GM19035 (cell line): ENCODE data around the gene PRRT1.

ENCODE experiments used
- ATAC-seq: cut with Tn5 transposase; IDR thresholded peaks from one replicate; pipeline ENCODE4 v1.9.1; 2021; ENCODE audit not compliant: unreplicated experiment

The PRRT1 gene

GRCh38 chr6:32127717-32128592 is 23.8 kb downstream of the PRRT1 start, which contains the start of gene ATF6B:
Gene ATF6B (minus strand): TSS chr6:32128246. CDS start chr6:32128207, 39 bp downstream.
- peak; percentile 80 for ATAC-seq

DNA sequence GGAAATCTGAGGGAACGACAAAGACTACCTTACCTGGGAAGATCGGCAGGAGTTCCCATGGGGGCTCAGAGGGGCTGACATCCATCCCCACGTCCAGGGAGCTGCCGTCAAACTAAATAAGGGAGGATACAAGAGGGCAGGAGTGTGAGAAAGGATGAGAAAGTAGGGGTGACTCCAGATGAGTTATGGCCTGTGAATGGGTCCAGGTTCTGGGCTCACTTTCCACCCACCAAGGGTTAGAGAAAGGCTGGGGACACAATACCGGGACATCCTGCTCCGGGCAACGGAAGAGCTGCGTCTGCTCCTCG is 24.4 kb downstream of the PRRT1 start:
- ATAC-seq: no peak

GRCh38 chr6:32126880-32127279 is 24.9 kb downstream of the PRRT1 start:
- ATAC-seq: no peak

DNA sequence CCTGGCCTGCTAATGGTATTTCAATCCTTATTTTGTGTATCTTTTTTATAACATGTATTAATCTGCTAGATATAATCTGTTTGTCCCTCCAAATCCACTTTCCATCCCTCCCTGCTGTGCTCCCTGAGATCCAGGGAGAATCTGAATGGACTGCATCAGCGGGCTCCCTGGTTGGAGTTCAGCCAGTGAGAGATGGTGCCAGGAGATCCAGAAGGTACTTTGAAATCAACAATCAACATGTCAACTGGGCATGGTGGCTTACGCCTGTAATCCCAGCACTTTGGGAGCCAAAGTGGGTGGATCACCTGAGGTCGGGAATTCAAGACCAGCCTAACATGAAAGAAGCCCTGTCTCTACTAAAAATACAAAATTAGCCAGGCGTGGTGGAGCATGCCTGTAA is 28.1 kb downstream of the PRRT1 start:
- ATAC-seq: no peak

DNA sequence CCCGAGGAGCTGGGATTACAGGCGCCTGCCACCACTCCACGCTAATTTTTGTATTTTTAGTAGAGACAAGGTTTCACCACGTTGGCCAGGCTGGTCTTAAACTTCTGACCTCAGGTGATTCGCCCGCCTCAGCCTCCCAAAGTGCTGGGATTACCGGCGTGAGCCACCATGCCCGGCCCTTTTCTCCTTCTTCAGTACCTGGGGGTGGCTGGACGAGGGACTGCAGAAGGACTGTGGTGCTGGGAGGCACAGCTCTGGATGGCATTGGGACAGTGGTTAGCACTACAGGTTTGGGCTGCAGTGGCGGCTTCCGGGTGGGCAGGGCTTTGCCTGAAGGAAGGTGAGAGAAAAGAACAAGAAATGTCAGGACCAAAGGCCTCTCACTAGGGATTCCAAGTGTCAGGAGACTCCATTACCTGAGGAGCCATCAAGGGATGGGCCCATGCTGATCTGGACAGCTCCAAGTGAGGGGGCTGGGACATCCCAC is 31.1 kb downstream of the PRRT1 start:
- no peak for ATAC-seq

- ATAC-seq: no peak
These were observed 32.7 kb downstream of the PRRT1 start for GRCh38 chr6:32118782-32119628.

DNA sequence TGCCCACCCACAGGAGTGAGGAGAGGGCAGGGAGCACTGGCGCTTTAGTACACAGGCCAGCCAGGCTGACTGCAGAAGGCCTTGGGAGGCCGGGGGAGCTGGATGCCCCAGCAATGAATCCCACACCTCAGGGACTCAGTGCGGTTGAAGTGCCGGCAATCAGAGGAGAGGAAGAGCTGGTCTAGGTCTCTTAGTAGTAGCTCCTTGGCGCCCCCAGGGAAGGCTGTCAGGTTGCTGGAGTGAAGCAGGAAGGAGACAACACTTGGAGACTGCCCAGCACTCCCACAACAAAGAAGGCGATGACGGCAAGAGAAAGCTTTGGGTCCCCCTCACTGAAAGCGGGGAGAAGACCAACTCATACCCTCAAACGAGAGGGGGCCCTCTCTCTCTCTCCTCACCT is 34.3 kb downstream of the PRRT1 start:
- ATAC-seq: no peak

DNA sequence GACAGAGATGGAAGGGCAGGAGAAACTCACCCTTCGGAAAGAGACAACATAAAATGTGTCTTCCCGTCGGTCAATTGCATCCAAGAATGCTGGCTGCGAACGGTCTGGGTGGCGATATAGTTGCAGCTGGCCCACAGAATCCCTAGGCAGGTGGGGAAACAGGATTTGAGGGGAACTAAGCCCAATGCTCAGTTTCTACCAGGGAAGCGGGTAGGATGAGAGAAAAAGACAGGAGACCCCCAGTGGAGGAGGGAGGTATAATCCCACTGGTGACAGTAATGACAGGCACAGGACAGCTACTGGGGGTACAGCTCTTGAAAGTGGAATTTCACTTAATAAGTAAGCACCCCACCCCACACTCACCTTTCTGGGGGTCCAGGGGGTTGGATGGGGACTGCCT is 35.1 kb downstream of the PRRT1 start:
- no peak for ATAC-seq

DNA sequence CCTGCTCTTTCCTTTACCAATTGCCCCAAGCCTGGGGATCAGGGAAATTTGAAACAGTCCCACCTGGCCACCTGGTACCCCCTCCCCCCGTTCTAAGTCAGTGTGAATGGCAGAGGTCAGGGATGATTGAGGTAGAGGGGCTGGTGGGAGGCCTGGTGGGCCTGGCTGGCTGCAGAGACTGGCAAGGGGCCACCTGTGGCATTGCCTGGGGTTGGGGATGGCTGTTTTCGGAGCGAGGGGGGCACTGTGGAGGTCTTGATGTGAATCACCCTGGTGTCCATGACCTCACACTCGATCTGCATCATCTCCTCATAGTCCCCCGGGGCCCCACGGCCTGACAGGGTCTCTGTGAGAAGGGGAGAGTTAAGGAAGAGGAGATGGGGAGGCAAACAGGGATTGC is 36.1 kb downstream of the PRRT1 start:
- no peak for ATAC-seq

DNA sequence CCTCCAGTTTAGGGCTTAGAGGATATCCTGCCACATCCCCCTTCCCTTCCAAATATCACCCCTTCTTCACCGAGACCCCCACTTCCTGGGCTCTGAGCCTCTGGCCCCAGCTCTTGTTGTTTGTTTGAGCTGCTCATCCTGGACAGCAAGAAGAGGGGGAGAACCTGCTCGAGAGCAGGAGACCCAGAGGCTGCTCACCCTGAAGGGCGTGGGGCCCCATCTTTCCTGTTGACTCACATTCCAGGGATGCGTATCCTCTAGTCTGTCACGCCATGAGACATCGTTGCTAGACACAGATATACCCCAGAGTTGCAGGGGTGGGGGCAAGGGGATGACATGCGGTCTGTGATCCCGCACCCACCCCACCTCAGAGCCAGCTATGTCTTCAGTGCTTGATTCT is 36.9 kb downstream of the PRRT1 start:
- no peak for ATAC-seq

DNA sequence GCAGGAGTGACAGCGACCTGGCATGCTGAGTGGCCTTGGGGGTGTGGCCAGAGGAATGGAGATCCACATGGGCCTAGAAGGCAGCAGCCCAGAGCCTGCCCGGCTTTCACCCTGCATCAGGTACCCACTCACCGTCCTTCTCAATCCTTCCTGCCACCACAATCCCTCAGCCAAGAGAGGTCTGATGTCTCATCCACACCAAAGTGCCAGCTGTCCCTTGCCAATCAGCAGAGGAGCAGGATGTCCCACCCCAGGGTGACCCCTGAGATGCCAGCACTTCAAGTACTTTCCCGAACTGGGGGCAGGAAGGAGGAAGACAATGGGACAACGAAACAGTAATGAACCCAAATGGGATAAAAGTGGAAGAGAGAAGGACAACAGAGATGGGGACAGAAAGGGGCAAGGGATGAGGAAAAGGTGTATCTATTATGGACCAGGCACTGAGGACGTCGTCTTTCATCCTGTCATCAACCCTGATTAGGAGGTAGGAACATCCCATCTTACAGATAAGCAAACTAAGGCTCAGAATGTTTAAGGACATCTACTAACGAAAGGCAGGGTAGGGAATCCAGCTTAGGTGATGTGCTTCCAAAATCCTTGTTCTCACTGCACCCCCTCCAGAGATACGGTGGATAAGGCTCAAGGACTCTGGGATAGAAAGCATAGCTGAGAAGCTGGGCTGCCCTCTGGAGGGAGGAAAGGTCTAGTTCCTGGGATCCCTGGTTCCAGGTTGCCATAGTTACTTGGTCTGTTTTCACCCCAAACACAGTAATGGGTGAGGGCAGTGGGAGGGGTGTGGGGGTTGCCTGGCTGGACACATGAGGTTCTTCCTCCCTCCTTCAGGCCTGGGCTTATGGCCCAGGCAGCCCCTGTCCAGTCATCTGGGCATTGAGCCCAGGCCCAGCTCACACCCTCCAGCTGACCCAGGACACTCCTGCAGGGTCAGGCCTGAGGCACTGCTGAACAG is 38.1 kb downstream of the PRRT1 start:
- no peak for ATAC-seq

- no peak for ATAC-seq
These were observed 39.2 kb downstream of the PRRT1 start for GRCh38 chr6:32112431-32112980.

GRCh38 chr6:32111424-32112066 is 40.2 kb downstream of the PRRT1 start:
- no peak for ATAC-seq

- ATAC-seq: no peak
These were observed 41.1 kb downstream of the PRRT1 start for GRCh38 chr6:32110632-32111031.

GRCh38 chr6:32109765-32110160 is 42.0 kb downstream of the PRRT1 start:
- no peak for ATAC-seq

GRCh38 chr6:32109114-32109764 is 42.5 kb downstream of the PRRT1 start, which contains the start of gene TNXB:
Gene TNXB (minus strand): TSS chr6:32109338. CDS start chr6:32098198, 11,140 bp downstream.
- ATAC-seq: no peak

GRCh38 chr6:32108727-32109113 is 43.0 kb downstream of the PRRT1 start:
- ATAC-seq: no peak

DNA sequence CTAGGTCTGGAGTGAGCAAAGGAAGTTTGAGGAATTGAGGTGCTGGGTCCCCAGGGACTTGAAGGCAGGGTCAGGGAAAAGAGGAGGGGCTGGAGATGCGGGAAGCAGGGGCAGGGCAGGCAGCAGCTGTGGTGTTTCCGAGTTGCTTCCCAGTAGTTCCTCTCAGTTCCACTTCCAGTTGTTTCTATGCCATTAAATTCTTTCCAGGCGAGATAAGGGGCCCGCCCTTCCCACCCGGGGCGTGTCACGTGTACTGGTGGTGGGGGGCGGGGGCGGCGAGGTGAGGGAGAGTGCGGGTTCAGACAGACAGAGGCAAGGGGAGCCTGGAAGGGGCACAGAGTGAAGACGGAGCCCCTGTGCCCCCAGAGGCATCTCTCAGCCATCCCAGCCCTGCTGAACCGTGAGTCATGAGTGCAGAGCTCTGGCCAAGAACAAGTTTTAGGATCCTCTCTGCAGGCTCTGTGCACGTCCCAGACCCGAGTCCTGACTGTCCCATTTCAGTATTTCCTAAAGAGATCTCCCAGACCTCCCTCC is 43.6 kb downstream of the PRRT1 start:
- no peak for ATAC-seq

- ATAC-seq: no peak
These were observed 44.3 kb downstream of the PRRT1 start for GRCh38 chr6:32107406-32107805.
